Measurements from ENCODE around the gene SLCO3A1. TPM values are rescaled to one million over a fixed set of nuclear protein-coding genes. Genes with fewer than 3 reads are reported as not detected.

Gene SLCO3A1
- total RNA-seq, 1 experiment from 2014 or later: 5.1 TPM

GRCh38 chr15:92161039-92161670 is 307.6 kb downstream of the SLCO3A1 start:
- TF ChIP-seq CEBPB (IDR thresholded peaks at IDR 0.05; ENCODE audit: low read depth): no peak
- no peak for TF ChIP-seq SP1 (IDR thresholded peaks at IDR 0.05; ENCODE audit: low read depth)
- no peak for TF ChIP-seq YY1 (IDR thresholded peaks at IDR 0.05; ENCODE audit: extremely low read depth, insufficient replicate concordance, low read depth, low read length)
- Histone ChIP-seq H3K9ac (ENCODE audit: low read length) (no peak overlapping the region), H2AFZ (ENCODE audit: low read depth, low read length, poor library complexity, severe bottlenecking) (no peak overlapping the region), H3K79me2 (ENCODE audit: insufficient read depth, low read length) (no peaks in the 10 kb centered on the region), H3K9me2 (ENCODE audit: insufficient read depth) (no peaks in the 10 kb centered on the region), H4K20me1 (ENCODE audit: insufficient read depth) (no peaks in the 10 kb centered on the region), H3K4me1 (ENCODE audit: control insufficient read depth in 1 of 2, insufficient read depth in 2 of 2, low read length in 2 of 2) (peaks cover 11 to 21% of the 10 kb centered on the region in 2 experiments), H3K9me3 (ENCODE audit: control insufficient read depth in 1 of 2, insufficient read depth in 1 of 2, low read depth in 1 of 2, low read length in 2 of 2) (no peaks in the 10 kb centered on the region), H3K36me3 (ENCODE audit: control insufficient read depth in 1 of 2, insufficient read depth in 2 of 2, low read length in 2 of 2) (no peaks in the 10 kb centered on the region), H3K27ac (ENCODE audit: low read depth, low read length) (no peak overlapping the region), H3K4me3 (replicated peaks in 1 of 2; ENCODE audit: low read depth in 1 of 2, low read length in 2 of 2) (no peak overlapping the region), H3K27me3 (ENCODE audit: insufficient read depth, low read length) (no peaks in the 10 kb centered on the region), H3K4me2 (ENCODE audit: low read length) (no peak overlapping the region)
- ChIA-PET CTCF (no interaction called here), POLR2A (no interaction called here), RAD21 (ENCODE audit: low non-redundant PET in 1 of 2, low total read pairs in 2 of 2, uncharacterized antibody in 2 of 2, unreplicated experiment in 2 of 2) (no interaction called here)
- no TSS peak for BruUV-seq (replicated peaks)
- no peak for DNase-seq (ENCODE audit: low read depth, low spot score)
- no peak for ATAC-seq
- intact Hi-C loops (cut with micrococcal nuclease): no loop called here

GRCh38 chr15:92162657-92163056 is 309.1 kb downstream of the SLCO3A1 start:
- intact Hi-C loops (cut with micrococcal nuclease): no loop called here
- no peak overlapping the region for H3K27ac ChIP-seq (ENCODE audit: low read depth, low read length)
- ChIA-PET POLR2A (no interaction called here), RAD21 (ENCODE audit: low non-redundant PET in 1 of 2, low total read pairs in 2 of 2, uncharacterized antibody in 2 of 2, unreplicated experiment in 2 of 2) (no interaction called here), CTCF (no interaction called here)
- H3K79me2 ChIP-seq (ENCODE audit: insufficient read depth, low read length): no peaks in the 10 kb centered on the region
- H3K9ac ChIP-seq (ENCODE audit: low read length): no peak overlapping the region
- H3K4me1 ChIP-seq (ENCODE audit: control insufficient read depth in 1 of 2, insufficient read depth in 2 of 2, low read length in 2 of 2): peaks cover 11 to 21% of the 10 kb centered on the region in 2 experiments
- no TSS peak for BruUV-seq (replicated peaks)
- TF ChIP-seq POLR2A (IDR thresholded peaks at IDR 0.05; ENCODE audit: borderline replicate concordance, extremely low read depth, insufficient read depth, insufficient read length) (no peak), ATF3 (IDR thresholded peaks at IDR 0.05) (no peak), MAX (IDR thresholded peaks at IDR 0.05) (no peak), ELF1 (IDR thresholded peaks at IDR 0.05; ENCODE audit: borderline replicate concordance, low read depth) (no peak)
- H3K9me2 ChIP-seq (ENCODE audit: insufficient read depth): no peaks in the 10 kb centered on the region
- ATAC-seq (no peak), DNase-seq (ENCODE audit: low read depth, low spot score) (no peak)
- no peak overlapping the region for H2AFZ ChIP-seq (ENCODE audit: low read depth, low read length, poor library complexity, severe bottlenecking)
- H4K20me1 ChIP-seq (ENCODE audit: insufficient read depth): no peaks in the 10 kb centered on the region
- no peaks in the 10 kb centered on the region for H3K36me3 ChIP-seq (ENCODE audit: control insufficient read depth in 1 of 2, insufficient read depth in 2 of 2, low read length in 2 of 2)
- no peak overlapping the region for H3K4me2 ChIP-seq (ENCODE audit: low read length)
- H3K9me3 ChIP-seq (ENCODE audit: control insufficient read depth in 1 of 2, insufficient read depth in 1 of 2, low read depth in 1 of 2, low read length in 2 of 2): no peaks in the 10 kb centered on the region
- H3K27me3 ChIP-seq (ENCODE audit: insufficient read depth, low read length): no peaks in the 10 kb centered on the region
- no peak overlapping the region for H3K4me3 ChIP-seq (replicated peaks in 1 of 2; ENCODE audit: low read depth in 1 of 2, low read length in 2 of 2)

All from HCT116 (cell line).